Skeletal muscle satellite cell (primary cell): ENCODE results near the gene SETD4.
A peak's percentile ranks its signal among the peaks of the same experiment; 100 is the strongest.
"Not testable (repeated sequence)": the region's sequence is repeated elsewhere in the genome, so short reads cannot be mapped to it uniquely, and the experiment has no call there.

Experiments
- H3K27me3 ChIP-seq: 2 replicates; pipeline ENCODE4 v1.7.0; 2013; ENCODE audit warnings: low read length; ENCODE audit not compliant: control insufficient read depth, insufficient read depth
- H3K36me3 ChIP-seq: 2 replicates; pipeline ENCODE4 v1.7.0; 2013; ENCODE audit warnings: mild to moderate bottlenecking, control low read depth, low read length; ENCODE audit not compliant: insufficient read depth
- H3K4me1 ChIP-seq: 2 replicates; pipeline ENCODE4 v1.7.0; 2013; ENCODE audit warnings: low read length; ENCODE audit not compliant: control insufficient read depth, insufficient read depth
- H3K4me2 ChIP-seq: 2 replicates; pipeline ENCODE4 v1.7.0; 2013; ENCODE audit warnings: mild to moderate bottlenecking, low read length
- H3K4me3 ChIP-seq: 2 replicates; pipeline ENCODE4 v1.7.0; 2013; ENCODE audit warnings: low read length
- H3K9ac ChIP-seq: 2 replicates; pipeline ENCODE4 v1.7.0; 2013; ENCODE audit warnings: mild to moderate bottlenecking, low read depth, low read length, moderate library complexity
- H3K9me3 ChIP-seq: replicated peaks from 2 replicates; pipeline ENCODE4 v1.7.0; 2013; ENCODE audit warnings: mild to moderate bottlenecking, control low read depth, low read length

Gene SETD4

DNA sequence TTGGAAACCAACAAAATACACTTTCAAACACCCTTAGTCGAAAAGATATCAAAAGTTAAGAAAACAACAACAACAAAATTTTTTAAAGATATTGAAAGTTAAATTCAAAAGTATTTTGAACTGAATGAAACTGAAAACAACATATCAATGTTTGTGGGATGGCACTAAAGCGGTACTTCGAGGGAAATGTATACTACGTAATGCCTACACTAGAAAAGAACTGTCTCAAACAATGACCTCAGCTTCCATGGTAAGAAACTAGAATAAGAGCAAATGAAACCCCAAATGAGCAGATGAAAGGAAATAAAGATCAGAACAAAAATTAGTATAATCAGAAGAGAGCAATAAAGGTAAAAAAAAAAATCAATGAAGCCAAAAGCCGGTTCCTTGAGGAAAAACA, 15.6 kb upstream of the SETD4 start:
- Histone ChIP-seq H3K27me3 (no peaks in the 10 kb centered on the region), H3K9ac (no peak overlapping the region), H3K36me3 (peaks cover 26% of the 10 kb centered on the region), H3K9me3 (no peaks in the 10 kb centered on the region), H3K4me3 (no peak overlapping the region), H3K4me1 (peaks cover 16% of the 10 kb centered on the region), H3K4me2 (no peak overlapping the region)

DNA sequence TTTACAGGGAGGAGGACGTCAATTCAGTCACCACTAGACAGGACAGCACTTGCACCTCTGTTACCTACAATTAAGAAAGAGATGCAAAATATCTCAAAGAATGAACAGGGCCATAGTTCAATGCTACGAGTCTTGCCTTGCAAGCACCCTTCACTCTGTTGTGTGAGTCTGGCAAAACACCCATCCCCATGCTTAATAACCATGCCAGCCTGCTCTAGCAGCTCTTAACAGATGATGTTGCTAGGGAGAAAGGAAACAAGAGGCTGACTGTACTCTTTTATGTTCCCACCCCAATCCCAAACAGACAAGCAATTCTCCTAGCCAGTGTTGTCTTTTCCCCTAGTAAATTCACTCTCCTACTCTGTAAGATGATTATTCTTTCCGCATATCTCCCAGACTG, 14.8 kb upstream of the SETD4 start:
- peaks cover 19% of the 10 kb centered on the region for H3K4me1 ChIP-seq
- H3K4me2 ChIP-seq: no peak overlapping the region
- H3K9me3 ChIP-seq: no peaks in the 10 kb centered on the region
- no peak overlapping the region for H3K9ac ChIP-seq
- no peaks in the 10 kb centered on the region for H3K27me3 ChIP-seq
- H3K36me3 ChIP-seq: peaks cover 27% of the 10 kb centered on the region
- H3K4me3 ChIP-seq: no peak overlapping the region

DNA sequence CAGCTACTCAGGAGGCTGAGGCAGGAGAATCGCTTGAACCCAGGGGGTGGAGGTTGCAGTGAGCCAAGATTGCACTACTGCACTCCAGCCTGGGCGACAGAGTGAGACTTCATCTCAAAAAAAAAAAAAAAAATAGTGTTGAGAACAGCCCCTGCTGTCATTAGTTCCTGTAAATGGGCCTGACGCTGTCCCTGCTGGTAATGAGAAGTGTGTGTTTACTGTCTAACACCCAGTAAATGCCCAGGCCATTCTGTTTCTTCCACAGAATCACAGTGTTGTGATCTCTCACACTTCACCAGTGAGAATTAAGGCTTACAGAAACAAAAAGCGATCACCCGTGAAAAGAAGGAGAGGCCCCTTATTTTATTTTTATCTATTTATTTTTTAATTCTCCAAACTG, 13.6 kb upstream of the SETD4 start:
- not testable (repeated sequence) for H3K4me2 ChIP-seq, H3K9ac ChIP-seq, H3K27me3 ChIP-seq, H3K4me3 ChIP-seq, H3K9me3 ChIP-seq
- H3K4me1 ChIP-seq: peaks cover 24% of the 10 kb centered on the region
- H3K36me3 ChIP-seq: peaks cover 27% of the 10 kb centered on the region

DNA sequence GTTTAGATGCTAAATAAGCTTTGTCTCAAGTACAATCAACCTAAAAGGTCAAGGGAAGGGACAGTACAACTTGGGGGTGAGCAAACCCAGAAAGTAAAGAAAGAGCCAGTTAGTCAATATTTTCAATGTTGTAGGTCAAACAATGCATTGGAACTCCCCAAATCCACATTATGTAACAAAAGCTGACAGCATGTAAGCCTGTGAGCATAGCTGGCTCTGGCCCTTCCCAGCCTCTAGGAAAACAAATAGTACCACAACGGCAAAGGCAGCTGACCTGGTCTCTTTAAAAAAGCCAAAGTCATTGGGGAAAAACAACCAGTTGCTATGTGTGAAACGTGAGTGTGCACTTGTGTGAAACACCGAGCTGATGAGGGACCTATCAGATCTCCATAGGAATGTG, 12.9 kb upstream of the SETD4 start:
- Histone ChIP-seq H3K4me3 (no peak overlapping the region), H3K27me3 (no peaks in the 10 kb centered on the region), H3K9me3 (peaks cover 6% of the 10 kb centered on the region), H3K9ac (no peak overlapping the region), H3K4me1 (peaks cover 24% of the 10 kb centered on the region), H3K36me3 (peaks cover 27% of the 10 kb centered on the region), H3K4me2 (peak overlapping the region; percentile 11)

DNA sequence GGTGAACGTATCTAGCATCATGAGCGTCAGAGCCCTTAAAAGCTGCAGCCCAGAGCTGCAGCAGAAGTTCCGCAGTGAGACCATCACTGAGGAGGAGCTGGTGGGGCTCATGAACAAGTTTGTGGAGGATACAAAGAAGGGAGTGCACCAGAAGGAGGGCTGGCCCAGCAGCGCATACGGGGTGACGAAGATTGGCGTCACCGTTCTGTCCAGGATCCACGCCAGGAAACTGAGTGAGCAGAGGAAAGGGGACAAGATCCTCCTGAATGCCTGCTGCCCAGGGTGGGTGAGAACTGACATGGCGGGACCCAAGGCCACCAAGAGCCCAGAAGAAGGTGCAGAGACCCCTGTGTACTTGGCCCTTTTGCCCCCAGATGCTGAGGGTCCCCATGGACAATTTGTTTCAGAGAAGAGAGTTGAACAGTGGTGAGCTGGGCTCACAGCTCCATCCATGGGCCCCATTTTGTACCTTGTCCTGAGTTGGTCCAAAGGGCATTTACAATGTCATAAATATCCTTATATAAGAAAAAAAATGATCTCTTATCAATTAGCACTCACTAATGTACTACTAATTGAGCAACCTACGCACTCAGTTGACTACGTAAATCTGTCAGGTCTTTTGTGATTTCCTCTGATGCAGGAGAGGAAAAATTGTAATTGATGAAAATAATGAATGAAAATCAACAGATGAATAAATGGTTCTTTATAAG, 12.3 kb upstream of the SETD4 start:
- Histone ChIP-seq H3K9me3 (peaks cover 6% of the 10 kb centered on the region), H3K27me3 (no peaks in the 10 kb centered on the region), H3K4me1 (peaks cover 24% of the 10 kb centered on the region), H3K4me3 (no peak overlapping the region), H3K9ac (no peak overlapping the region), H3K36me3 (peaks cover 27% of the 10 kb centered on the region), H3K4me2 (peak overlapping the region; percentile 11)

DNA sequence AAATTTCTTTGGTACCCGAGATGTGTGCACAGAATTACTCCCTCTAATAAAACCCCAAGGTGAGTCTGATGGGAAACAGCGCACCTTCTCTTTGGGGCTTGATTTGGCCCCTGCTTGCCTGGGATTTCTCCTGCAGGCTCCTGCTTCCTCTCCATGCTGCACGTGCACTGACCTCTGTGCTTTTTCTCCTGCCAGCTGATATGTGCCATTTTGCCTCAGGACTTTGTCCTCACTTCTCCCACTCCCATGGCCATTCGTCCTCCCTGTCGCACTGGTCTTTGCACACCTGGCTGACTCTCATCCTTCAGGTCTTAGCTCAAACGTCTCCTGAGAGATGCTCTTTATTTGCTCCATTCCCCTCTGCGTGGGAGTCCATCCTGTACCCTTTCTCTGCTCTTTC, 10.7 kb upstream of the SETD4 start:
- H3K4me1 ChIP-seq: peaks cover 24% of the 10 kb centered on the region
- H3K27me3 ChIP-seq: no peaks in the 10 kb centered on the region
- H3K4me3 ChIP-seq: peak overlapping the region; percentile 87
- no peak overlapping the region for H3K9ac ChIP-seq
- H3K9me3 ChIP-seq: peaks cover 6% of the 10 kb centered on the region
- peak overlapping the region; percentile 92 for H3K4me2 ChIP-seq
- H3K36me3 ChIP-seq: peaks cover 27% of the 10 kb centered on the region

DNA sequence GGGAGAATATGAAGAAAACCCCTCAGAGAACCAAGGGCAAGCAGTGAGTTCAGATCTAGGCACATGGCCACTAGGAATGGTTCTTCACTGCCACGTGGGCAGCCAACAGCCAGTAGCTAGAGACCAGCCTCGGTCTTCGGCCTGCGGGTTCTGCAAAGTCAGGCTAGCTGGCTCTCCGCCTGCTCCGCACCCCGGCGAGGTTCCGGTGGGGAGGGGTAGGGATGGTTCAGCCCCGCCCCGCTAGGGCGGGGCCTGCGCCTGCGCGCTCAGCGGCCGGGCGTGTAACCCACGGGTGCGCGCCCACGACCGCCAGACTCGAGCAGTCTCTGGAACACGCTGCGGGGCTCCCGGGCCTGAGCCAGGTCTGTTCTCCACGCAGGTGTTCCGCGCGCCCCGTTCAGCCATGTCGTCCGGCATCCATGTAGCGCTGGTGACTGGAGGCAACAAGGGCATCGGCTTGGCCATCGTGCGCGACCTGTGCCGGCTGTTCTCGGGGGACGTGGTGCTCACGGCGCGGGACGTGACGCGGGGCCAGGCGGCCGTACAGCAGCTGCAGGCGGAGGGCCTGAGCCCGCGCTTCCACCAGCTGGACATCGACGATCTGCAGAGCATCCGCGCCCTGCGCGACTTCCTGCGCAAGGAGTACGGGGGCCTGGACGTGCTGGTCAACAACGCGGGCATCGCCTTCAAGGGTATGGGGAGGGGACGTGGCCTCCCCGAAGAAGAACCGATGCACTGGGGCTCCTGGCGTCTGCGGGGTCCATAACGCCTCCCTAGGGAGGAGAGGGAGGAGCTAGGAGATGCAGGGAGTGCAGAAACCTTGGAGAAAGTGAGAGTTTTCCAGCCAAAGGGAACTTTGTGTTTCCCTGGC, 9.6 kb upstream of the SETD4 start, which contains the start of gene CBR1:
Gene CBR1, plus strand, starts transcription at position 312 of the 871 bp plus-strand sequence. Its CDS starts 92 bp downstream, at position 404.
- Histone ChIP-seq H3K9ac (peak within 1 kb of the TSS; percentile 78), H3K4me2 (peak within 1 kb of the TSS; percentile 92), H3K36me3 (peaks cover 27% of the 10 kb centered on the region), H3K4me1 (peaks cover 24% of the 10 kb centered on the region), H3K9me3 (peaks cover 6% of the 10 kb centered on the region), H3K27me3 (no peaks in the 10 kb centered on the region), H3K4me3 (peak within 1 kb of the TSS; percentile 87)

DNA sequence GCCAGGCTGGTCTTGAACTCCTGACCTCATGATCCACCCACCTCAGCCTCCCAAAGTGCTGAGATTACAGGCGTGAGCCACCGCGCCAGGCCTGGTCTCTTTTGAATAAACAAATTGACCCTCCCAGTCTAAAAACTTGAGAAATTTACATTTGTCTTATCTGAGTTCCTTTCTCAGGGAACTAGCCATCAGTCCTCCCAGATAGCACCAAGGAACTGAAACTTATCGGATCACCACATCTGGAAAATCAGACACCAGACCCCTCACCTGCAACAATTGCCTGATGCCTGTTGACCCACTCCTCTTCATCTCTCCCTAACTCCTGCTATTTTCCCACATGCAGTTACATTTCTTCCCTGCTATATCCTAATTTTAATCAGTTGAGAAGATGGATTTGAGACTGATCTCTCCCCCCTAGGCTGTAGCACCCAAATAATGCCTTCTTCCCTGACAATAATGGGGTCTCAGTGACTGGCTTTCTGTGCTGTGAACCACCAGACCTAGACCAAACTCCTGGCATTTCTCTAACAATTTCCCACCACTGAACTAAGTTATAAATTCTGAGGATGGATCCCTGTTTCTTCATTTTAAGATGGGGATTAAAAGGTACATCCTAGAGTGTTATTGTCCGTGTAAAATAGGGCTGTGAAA, 8.5 kb upstream of the SETD4 start:
- Histone ChIP-seq H3K9ac (no peak overlapping the region), H3K27me3 (no peaks in the 10 kb centered on the region), H3K4me2 (no peak overlapping the region), H3K4me1 (peaks cover 24% of the 10 kb centered on the region), H3K36me3 (peaks cover 27% of the 10 kb centered on the region), H3K4me3 (peak overlapping the region; percentile 87), H3K9me3 (peaks cover 6% of the 10 kb centered on the region)

DNA sequence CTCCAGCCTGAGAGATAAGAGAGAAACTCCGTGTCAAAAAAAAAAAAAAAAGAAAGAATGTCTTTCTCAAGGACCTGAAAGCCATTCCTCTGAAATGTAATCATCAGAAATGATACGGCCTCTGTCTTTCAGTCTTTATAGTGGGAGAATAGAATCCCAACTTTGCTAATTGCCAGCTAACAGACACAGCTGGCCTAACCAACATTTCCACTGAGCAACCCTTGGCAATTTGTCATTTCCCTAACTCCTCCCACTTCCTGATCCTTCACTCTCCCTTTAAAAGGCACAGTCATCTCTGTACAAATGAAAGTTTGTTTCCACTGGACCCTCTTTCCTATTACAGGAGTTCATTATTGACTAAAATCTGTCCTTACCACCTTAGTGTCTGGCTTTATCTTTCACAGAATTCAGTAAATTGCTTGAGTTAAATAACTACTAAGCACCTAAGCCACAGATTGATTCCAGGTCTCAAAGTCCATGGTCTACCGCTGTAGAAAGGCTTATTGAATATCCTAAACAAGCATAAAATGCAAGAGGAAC, 5.2 kb upstream of the SETD4 start:
- Histone ChIP-seq H3K4me1 (peaks cover 9% of the 10 kb centered on the region), H3K4me3 (no peak overlapping the region), H3K9ac (no peak overlapping the region), H3K27me3 (no peaks in the 10 kb centered on the region), H3K36me3 (no peaks in the 10 kb centered on the region), H3K9me3 (peaks cover 6% of the 10 kb centered on the region), H3K4me2 (no peak overlapping the region)

DNA sequence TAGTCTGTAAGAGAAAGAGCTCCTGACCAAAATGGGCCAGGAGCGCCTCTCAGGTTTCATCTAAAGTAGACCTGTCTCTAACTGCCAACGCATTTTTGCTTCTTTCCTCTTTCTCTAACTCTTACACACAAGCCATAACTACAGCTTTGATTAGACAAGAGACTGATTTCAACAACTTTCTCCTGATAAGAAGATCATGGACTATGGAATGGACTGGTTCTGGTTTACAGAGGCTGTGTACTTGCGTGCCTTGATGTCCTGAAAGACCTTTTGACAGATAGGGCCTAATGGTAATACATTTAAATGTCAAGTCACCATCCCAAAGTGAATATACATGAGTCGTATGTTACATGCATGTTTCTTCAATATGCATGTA, 3.7 kb upstream of the SETD4 start:
- Histone ChIP-seq H3K4me1 (peaks cover 4% of the 10 kb centered on the region), H3K4me3 (no peak overlapping the region), H3K9ac (no peak overlapping the region), H3K36me3 (no peaks in the 10 kb centered on the region), H3K27me3 (no peaks in the 10 kb centered on the region), H3K9me3 (peaks cover 3% of the 10 kb centered on the region), H3K4me2 (no peak overlapping the region)

DNA sequence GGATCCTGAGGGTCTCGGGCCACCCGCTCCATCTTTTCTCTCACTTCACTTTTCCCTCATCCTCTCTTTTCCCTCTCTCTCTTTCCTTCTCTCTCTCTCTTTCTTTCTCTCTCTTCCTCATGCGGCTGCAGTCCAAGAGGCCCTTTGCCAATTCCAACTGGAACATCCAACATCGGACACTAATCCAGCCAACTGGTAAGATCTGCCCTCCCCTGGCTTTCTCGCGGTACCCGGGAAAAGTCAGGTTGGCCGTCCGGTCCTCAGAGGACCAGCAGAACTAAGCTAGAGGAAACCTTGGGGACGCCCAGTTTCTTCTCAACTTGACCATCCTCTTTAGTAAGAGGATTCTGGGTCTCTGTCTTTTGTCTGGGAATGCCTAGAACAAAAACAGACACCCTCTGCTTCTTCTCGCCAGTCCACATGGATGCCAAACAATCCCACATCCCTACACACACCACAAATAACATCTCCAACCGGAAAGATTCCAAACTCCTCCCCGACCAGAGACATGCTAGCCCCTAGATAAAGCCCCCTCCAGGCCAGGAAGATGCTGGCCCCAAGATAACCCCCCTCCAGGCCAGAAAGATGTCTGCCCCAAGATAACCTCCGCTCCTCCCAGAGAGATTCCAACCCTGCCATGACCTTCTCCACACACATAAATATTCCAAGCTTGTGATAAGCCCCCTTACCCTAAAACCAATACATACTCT, 3.2 kb upstream of the SETD4 start:
- H3K36me3 ChIP-seq: no peaks in the 10 kb centered on the region
- no peak overlapping the region for H3K4me2 ChIP-seq
- H3K27me3 ChIP-seq: no peaks in the 10 kb centered on the region
- H3K9ac ChIP-seq: no peak overlapping the region
- H3K9me3 ChIP-seq: no peaks in the 10 kb centered on the region
- peaks cover 3% of the 10 kb centered on the region for H3K4me1 ChIP-seq
- no peak overlapping the region for H3K4me3 ChIP-seq
